C4-2B (cell line): ENCODE data around the gene ZNF431.

Source experiments
- ZFX ChIP-seq: fragments of 450-650 bp; IDR thresholded peaks from 2 replicates; pipeline ENCODE4 v1.6.1; 2017
- TF ChIP-seq, protein P1 (sequence below): fragments of 450-650 bp; conservative IDR thresholded peaks from 2 replicates; pipeline ENCODE4 v1.5.1; 2017; ENCODE audit warnings: mild to moderate bottlenecking

DNA sequence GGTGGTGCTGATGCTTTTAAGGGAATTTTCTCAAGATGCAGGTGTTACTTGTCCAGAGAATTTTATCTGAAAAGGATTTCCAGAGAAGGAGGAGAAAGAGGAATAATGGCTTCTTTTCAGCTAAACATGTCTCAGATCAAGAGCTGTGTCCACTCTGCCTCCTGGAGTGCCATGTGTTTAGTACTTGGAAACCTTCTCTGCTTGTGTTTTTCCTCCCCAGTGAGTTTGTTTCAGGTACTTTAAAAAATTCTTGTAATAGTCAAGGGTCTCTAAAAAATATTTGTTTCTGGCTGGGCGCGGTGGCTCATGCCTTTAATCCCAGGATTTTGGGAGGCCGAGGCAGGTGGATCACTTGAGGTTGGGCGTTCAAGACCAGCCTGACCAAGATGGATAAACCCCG lies 22.7 kb downstream of the ZNF431 start:
- TF ChIP-seq, protein P1, sequence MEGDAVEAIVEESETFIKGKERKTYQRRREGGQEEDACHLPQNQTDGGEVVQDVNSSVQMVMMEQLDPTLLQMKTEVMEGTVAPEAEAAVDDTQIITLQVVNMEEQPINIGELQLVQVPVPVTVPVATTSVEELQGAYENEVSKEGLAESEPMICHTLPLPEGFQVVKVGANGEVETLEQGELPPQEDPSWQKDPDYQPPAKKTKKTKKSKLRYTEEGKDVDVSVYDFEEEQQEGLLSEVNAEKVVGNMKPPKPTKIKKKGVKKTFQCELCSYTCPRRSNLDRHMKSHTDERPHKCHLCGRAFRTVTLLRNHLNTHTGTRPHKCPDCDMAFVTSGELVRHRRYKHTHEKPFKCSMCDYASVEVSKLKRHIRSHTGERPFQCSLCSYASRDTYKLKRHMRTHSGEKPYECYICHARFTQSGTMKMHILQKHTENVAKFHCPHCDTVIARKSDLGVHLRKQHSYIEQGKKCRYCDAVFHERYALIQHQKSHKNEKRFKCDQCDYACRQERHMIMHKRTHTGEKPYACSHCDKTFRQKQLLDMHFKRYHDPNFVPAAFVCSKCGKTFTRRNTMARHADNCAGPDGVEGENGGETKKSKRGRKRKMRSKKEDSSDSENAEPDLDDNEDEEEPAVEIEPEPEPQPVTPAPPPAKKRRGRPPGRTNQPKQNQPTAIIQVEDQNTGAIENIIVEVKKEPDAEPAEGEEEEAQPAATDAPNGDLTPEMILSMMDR, result no peak
- TF ChIP-seq ZFX, result no peak
